Effector CD8-positive, alpha-beta T cell (primary cell): ENCODE results near the gene KAT8.

ENCODE experiments used
- DNase-seq: peaks from one replicate; lab custom pipeline; 2025; lab: John Stamatoyannopoulos, UW
- total RNA-seq, 4 experiments: gene quantifications; one replicate each; lab custom pipeline; 2026; lab: John Stamatoyannopoulos, UW

The KAT8 gene
- total RNA-seq: 70.9 to 84.1 (median 73.9) reads per million in 4 experiments

GRCh38 chr16:31117384-31118222 lies at the start of gene KAT8:
KAT8 (plus strand) TSS chr16:31117664; CDS start chr16:31117682, 18 bp downstream.
- DNase-seq: peak; percentile 93

DNA sequence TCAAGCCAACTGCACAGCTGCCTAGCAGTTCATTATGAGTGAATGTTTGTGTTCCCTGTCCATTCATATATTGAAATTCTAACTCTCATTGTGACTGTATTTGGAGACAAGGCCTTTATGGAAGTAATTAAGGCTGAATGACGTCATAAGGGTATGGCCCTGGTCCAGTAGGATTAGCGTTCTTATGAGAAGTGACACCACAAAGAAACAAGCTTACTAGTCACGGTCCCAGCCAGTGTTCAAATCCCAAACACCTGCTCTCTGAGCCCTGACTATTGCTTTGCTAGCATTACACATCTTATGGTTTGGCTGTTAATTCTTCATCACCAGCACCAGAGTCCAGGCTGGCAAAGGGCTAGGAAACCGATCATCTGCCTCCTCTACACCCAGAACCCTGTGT lies 45.6 kb upstream of the KAT8 start:
- no peak for DNase-seq

DNA sequence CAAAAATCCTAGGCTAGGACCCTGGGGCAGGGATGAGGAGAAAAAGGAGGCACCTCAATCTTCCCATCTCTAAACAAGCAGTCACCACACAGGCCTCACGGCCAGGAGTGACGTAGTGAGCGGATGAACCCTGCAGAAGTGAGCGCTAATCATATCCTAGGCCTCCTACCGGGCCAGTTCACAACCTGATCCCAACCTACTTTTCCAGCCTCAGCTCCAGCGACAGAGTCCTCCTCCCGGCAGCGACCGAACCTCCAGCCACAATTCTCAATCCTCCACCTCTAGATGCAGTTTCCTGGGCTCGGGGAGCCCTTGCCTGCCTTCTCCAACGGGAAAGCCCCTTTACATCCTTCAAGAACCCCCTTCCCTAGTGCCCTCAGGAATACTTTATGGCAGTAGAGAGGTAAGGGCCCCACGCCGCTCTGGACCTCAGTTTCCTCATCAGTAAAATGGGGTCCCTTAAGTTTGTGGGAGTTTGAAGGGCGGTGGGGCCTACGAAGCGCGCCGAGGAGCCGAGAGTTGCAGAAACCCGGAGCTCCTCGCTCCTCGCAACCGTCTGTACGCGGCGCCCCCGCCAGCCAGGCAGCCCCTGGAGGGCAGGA lies 44.8 kb upstream of the KAT8 start:
- no peak for DNase-seq

GRCh38 chr16:31073142-31073969 lies 44.1 kb upstream of the KAT8 start:
- peak; percentile 74 for DNase-seq

GRCh38 chr16:31073970-31074813 lies 43.3 kb upstream of the KAT8 start, which contains the start of the genes ZNF646 and ZNF668:
ZNF646 (plus strand) TSS chr16:31074422; CDS start chr16:31076325, 1,903 bp downstream.
ZNF668 (minus strand) TSS chr16:31074240; CDS start chr16:31064459, 9,781 bp downstream.
- peak; percentile 93 for DNase-seq

- DNase-seq: no peak
Observed at GRCh38 chr16:31074814-31075183, 42.7 kb upstream of the KAT8 start.

- no peak for DNase-seq
Observed at GRCh38 chr16:31076319-31076718, 41.1 kb upstream of the KAT8 start.

GRCh38 chr16:31077024-31077423 lies 40.4 kb upstream of the KAT8 start:
- no peak for DNase-seq

DNA sequence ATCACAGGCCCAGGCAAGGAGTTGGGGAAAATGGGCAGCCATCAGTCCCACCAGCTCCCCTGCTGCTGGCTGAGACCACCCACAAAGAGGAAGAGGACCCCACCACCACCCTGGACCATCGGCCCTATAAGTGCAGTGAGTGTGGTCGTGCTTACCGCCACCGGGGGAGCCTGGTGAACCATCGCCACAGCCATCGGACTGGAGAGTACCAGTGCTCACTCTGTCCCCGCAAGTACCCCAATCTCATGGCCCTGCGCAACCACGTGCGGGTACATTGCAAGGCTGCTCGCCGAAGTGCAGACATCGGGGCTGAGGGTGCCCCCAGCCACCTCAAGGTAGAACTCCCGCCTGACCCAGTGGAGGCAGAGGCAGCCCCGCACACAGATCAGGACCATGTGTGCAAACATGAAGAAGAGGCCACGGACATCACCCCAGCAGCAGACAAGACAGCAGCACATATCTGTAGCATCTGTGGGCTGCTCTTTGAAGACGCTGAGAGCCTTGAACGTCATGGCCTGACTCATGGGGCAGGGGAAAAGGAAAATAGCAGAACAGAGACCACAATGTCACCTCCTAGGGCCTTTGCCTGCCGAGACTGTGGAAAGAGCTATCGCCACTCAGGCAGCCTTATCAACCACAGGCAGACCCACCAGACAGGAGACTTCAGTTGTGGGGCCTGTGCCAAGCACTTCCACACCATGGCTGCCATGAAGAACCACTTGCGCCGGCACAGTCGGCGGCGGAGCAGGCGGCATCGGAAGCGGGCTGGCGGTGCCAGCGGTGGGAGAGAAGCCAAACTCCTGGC lies 39.7 kb upstream of the KAT8 start:
- no peak for DNase-seq

DNA sequence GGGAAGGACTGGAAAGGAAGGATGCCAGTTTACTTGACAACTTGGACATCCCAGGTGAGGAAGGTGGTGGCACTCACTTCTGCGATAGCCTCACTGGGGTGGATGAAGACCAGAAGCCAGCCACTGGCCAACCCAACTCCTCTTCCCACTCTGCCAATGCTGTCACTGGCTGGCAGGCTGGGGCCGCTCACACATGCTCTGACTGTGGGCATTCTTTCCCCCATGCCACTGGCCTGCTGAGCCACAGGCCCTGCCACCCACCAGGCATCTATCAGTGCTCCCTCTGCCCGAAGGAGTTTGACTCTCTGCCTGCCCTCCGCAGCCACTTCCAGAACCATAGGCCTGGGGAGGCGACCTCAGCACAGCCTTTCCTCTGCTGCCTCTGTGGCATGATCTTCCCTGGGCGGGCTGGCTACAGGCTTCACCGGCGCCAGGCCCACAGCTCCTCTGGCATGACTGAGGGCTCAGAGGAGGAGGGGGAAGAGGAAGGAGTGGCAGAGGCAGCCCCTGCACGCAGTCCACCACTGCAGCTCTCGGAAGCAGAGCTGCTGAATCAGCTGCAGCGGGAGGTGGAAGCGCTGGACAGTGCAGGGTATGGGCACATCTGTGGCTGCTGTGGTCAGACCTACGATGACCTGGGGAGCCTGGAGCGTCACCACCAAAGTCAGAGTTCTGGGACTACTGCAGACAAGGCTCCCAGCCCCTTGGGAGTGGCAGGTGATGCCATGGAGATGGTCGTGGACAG lies 38.7 kb upstream of the KAT8 start:
- DNase-seq: no peak

DNA sequence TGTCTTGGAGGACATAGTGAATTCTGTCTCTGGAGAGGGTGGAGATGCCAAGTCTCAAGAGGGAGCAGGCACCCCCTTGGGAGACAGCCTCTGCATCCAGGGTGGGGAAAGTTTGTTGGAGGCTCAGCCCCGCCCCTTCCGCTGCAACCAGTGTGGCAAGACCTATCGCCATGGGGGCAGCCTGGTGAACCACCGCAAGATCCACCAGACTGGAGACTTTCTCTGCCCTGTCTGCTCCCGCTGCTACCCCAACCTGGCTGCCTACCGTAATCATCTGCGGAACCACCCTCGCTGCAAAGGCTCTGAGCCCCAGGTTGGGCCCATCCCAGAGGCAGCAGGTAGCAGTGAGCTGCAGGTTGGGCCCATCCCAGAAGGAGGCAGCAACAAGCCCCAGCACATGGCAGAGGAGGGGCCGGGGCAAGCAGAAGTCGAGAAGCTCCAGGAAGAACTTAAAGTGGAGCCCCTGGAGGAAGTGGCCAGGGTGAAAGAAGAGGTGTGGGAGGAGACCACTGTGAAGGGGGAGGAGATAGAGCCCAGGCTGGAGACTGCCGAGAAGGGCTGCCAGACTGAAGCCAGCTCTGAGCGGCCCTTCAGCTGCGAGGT lies 38.0 kb upstream of the KAT8 start:
- no peak for DNase-seq

- no peak for DNase-seq
Observed at GRCh38 chr16:31080035-31080629, 37.3 kb upstream of the KAT8 start.

- DNase-seq: no peak
Observed at GRCh38 chr16:31080756-31081419, 36.6 kb upstream of the KAT8 start.

DNA sequence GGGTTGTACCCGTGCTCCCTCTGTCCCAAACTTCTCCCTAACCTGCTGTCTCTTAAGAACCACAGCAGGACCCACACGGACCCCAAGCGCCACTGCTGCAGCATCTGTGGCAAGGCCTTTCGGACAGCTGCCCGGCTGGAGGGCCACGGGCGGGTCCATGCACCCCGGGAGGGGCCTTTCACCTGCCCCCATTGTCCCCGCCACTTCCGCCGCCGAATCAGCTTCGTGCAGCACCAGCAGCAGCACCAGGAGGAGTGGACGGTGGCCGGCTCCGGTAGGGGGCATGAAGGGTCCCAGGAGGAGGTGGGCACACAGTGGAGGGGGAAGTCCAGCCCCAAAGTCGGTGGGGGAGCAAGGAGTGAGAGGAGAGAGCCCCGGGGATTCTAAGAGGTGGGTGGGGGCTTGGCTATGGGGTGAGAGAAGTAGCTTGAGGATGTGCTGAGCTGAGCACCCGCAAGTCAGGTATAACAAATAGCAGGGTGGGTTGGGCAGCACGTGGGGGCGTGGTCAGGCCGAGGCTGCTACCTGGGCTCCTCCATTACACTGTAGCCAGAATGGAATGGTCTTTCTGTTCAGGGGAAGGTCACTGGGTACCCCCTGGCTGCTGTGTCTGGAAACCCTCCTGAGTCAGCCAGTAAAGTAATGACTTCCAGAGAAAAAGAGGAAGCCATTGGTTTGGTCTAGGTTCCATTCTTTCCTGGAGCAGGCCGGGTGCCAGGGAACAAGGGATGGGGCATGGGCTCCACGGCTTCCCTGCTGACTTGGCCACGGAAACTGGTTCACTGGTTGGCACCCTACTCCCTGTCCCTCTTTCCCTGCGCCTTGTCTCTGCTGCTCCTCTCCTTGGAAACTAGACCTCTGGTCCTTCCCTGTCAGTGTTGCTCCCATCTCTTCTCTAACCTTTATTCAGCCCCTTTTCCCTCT lies 35.8 kb upstream of the KAT8 start:
- no peak for DNase-seq

- DNase-seq: no peak
Observed at GRCh38 chr16:31082368-31083045, 35.0 kb upstream of the KAT8 start.

DNA sequence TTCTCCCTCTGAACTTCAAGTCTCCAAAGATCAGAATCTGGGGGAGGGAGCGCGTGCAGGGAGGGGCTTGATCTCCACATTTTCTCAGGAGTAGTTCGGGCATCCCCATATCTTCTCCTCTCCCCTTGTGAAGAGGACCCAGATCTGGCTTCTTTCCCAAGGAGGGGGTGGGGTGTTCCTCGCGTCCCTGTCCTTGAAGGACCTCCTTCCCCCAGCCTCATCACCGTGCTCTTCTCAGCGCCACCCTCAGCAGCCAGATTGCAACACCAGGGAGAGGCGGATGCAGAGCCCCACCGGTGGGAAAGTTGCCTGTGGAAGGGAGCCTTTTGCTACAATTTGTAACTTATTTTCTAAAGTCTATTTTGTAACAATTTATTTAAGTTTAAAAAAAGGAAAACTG lies 34.4 kb upstream of the KAT8 start:
- DNase-seq: no peak

DNA sequence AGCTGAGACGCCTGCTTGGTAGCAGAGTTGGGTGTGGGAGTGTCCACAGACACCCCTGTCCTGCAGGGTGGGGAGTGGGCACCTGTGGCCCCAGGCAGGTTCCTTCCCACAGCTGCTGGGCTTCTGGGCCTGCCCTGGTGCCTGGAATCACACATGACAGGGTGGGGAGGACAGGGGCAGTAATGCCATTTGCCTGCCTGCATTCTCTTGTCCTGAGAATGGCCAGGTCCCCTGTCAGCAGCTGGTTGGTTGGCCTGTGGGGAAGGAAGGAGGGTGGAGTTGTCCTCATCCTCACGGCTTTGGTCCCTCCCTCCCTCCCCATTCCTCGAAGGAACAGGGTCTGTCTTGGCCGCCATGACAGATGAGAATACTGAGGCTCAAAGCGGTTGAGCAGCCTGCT lies 33.9 kb upstream of the KAT8 start:
- no peak for DNase-seq
